Adrenal gland (tissue), 12 donors: Measurements from ENCODE around the gene PRPF8. TPM values are rescaled to one million over a fixed set of nuclear protein-coding genes. Genes with fewer than 3 reads are reported as not detected.

ENCODE experiments used
- DNase-seq, 7 donors: peaks; one replicate each; pipeline ENCODE4 v3.0.0-alpha.2; 2019 to 2020
- H3K27ac ChIP-seq, 5 donors: fragments of 200-600 bp; sonication (generic) in 4 of 5; 1 replicate in 3 of 5; 2 replicates in 2 of 5; pipeline versions ENCODE4 v1.5.1 to v1.8.0; 2016 to 2020; ENCODE audit warnings: mild to moderate bottlenecking in 1 of 5
- H3K27me3 ChIP-seq: fragments of 200-600 bp; 2 replicates; pipeline ENCODE4 v1.8.0; 2021
- H3K36me3 ChIP-seq, 2 donors: fragments of 200-600 bp; replicated peaks in 1 of 2; 1 replicate in 1 of 2; 2 replicates in 1 of 2; pipeline versions ENCODE4 v1.5.1 to v1.8.0; 2018 to 2022
- H3K4me1 ChIP-seq, 2 donors: fragments of 200-600 bp; replicated peaks in 1 of 2; 1 replicate in 1 of 2; 2 replicates in 1 of 2; pipeline versions ENCODE4 v1.5.1 to v1.8.0; 2018 to 2021
- H3K4me3 ChIP-seq, 4 donors: fragments of 200-600 bp; sonication (generic) in 3 of 4; one replicate each; pipeline ENCODE4 v1.5.1; 2016 to 2018
- H3K9me3 ChIP-seq, 3 donors: fragments of 200-600 bp; sonication (generic) in 1 of 3; replicated peaks in 1 of 3; 1 replicate in 2 of 3; 2 replicates in 1 of 3; pipeline versions ENCODE4 v1.5.1 to v1.8.0; 2016 to 2021
- CTCF ChIP-seq, 6 experiments: fragments of 450-650 bp in 4 of 6; fragments of 200-600 bp in 2 of 6; sonication (generic) in 1 of 6; IDR thresholded peaks; 1 replicate in 5 of 6; 2 replicates in 1 of 6; pipeline versions ENCODE4 v1.5.1 to v1.8.0; 2016 to 2021; ENCODE audit warnings: antibody characterized with exemption in 6 of 6, mild to moderate bottlenecking in 2 of 6, moderate library complexity in 1 of 6
- POLR2A ChIP-seq, 2 donors: fragments of 450-650 bp; IDR thresholded peaks; one replicate each; pipeline ENCODE4 v1.6.1; 2017; ENCODE audit warnings: antibody characterized with exemption in 2 of 2, mild to moderate bottlenecking in 2 of 2, moderate library complexity in 1 of 2
- WGBS, 4 donors: extraction: QIAGEN DNeasy Blood & Tissue Kit in 2 of 4; methylation state at CpG; one replicate each; pipeline versions ENCODE4 v1.1.5 to v1.1.7; 2013 to 2017; 5-methylcytosine and 5-hydroxymethylcytosine counted together
- intact Hi-C, 2 donors: fragments of 100-400 bp; cut with DNase I; formaldehyde crosslinking; loops; one replicate each; pipeline versions ENCODE4 v1.14.1 to v1.15.0; 2022 to 2023
- polyA plus RNA-seq, 3 donors: library from polyadenylated mRNA; stranded (reverse); fragments of 200-250 nt in 2 of 3; fragments of 350-450 nt in 1 of 3; fragmentation: Illumina TruSeq in 1 of 3; extraction: RNeasy Lipid Tissue Mini Kit (QIAGEN cat#74804) in 1 of 3; gene quantifications; one replicate each; pipeline ENCODE4 v1.2.3, GENCODE V29; 2013 to 2014
- total RNA-seq, 9 donors: library from RNA; depleted of rRNA in 4 of 9; stranded (reverse); fragments of >200 nt in 4 of 9; fragments of 120-200 nt in 1 of 9; fragmentation: NEBNext Ultra II Directional in 1 of 9; extraction: Animal tissue kit (Norgen Biotek cat#: 25700) in 1 of 9; gene quantifications; one replicate each; pipeline versions ENCODE4 v1.1.0 to v1.2.4, GENCODE V29; 2013 to 2023
- donor health status: healthy with polysubstance abuse.
- donor health status: Bipolar disorder and iron deficiency.
- donor health status: DM: yes; HTN: yes; CAD: no.
- donor health status: DM: no; HTN: no; CAD: no.
- donor health status: DM: no; HTN: no; CAD: no.
- donor health status: DM: yes; HTN: yes; CAD: no.

PRPF8 gene
- total and polyA plus RNA-seq, 12 donors, result 107 to 748 (median 212) TPM

GRCh38 chr17:1716076-1716911 lies 31.6 kb upstream of the PRPF8 start:
- peak; percentile 100 for DNase-seq
- intact Hi-C loops, result no loop called here
- Histone ChIP-seq H3K27me3 (no peaks in the 10 kb centered on the region), H3K4me3 (peak overlapping the region; percentile 86 to 100 (median 95)), H3K27ac (peak overlapping the region; percentile 99 to 100 (median 100)), H3K36me3 (peaks cover 0 to 27% of the 10 kb centered on the region in 2 donors), H3K4me1 (peaks cover 20 to 45% of the 10 kb centered on the region in 2 donors), H3K9me3 (no peaks in the 10 kb centered on the region)
- WGBS, 4 donors, result 0 to 2% (median 0%) methylated on average over 13 to 70 of the region's 70 CpGs
- TF ChIP-seq POLR2A (IDR thresholded peaks at IDR 0.05) (peak; percentile 100), CTCF (IDR thresholded peaks at IDR 0.05) (no peak)

- H3K9me3 ChIP-seq, result no peaks in the 10 kb centered on the region
- H3K4me3 ChIP-seq, result peak overlapping the region; percentile 86 to 100 (median 95)
- H3K4me1 ChIP-seq, result peaks cover 23 to 48% of the 10 kb centered on the region in 2 donors
- TF ChIP-seq CTCF (IDR thresholded peaks at IDR 0.05), result no peak
- H3K36me3 ChIP-seq, result peaks cover 0 to 27% of the 10 kb centered on the region in 2 donors
- no peak for DNase-seq
- peak overlapping the region; percentile 94 to 100 (median 100) for H3K27ac ChIP-seq
- WGBS, 4 donors, result 0 to 1% methylated on average over 22 to 23 of the region's 23 CpGs; no CpG with 5 or more reads in 2 of the 4 donors
- H3K27me3 ChIP-seq, result no peaks in the 10 kb centered on the region
- intact Hi-C loops, result no loop called here
These were observed 31.1 kb upstream of the PRPF8 start for GRCh38 chr17:1715803-1716075.

GRCh38 chr17:1714980-1715802 lies 30.5 kb upstream of the PRPF8 start:
- Histone ChIP-seq H3K27ac (peak overlapping the region; percentile 94 to 100 (median 100)), H3K4me1 (peaks cover 23 to 47% of the 10 kb centered on the region in 2 donors), H3K4me3 (peak overlapping the region; percentile 86 to 100 (median 95)), H3K27me3 (no peaks in the 10 kb centered on the region), H3K36me3 (peaks cover 0 to 27% of the 10 kb centered on the region in 2 donors), H3K9me3 (no peaks in the 10 kb centered on the region)
- intact Hi-C loops, result loop anchor here in 1 of 2 donors (5.0 kb wide), 1 partner anchor 38 kb away; no protein-coding TSS in a partner anchor
- no peak for TF ChIP-seq CTCF (IDR thresholded peaks at IDR 0.05)
- TF ChIP-seq POLR2A (IDR thresholded peaks at IDR 0.05), result peak; percentile 84 to 90
- 0 to 1% (median 0%) methylated on average over 12 to 30 of the region's 32 CpGs for WGBS, 4 donors
- DNase-seq, result peak; percentile 94 to 98 (median 97)

- no peaks in the 10 kb centered on the region for H3K27me3 ChIP-seq
- peaks cover 0 to 27% of the 10 kb centered on the region in 2 donors for H3K36me3 ChIP-seq
- peak; percentile 28 to 64 for TF ChIP-seq POLR2A (IDR thresholded peaks at IDR 0.05)
- no peak for TF ChIP-seq CTCF (IDR thresholded peaks at IDR 0.05)
- peak; percentile 97 to 99 (median 99) for DNase-seq
- H3K9me3 ChIP-seq, result no peaks in the 10 kb centered on the region
- intact Hi-C loops, result loop anchor here in 1 of 2 donors (5.0 kb wide), 1 partner anchor 37 kb away; no protein-coding TSS in a partner anchor
- H3K4me3 ChIP-seq, result peak overlapping the region in 3 of 4 donors; percentile 5 to 100 (median 100)
- peak overlapping the region; percentile 95 to 100 (median 100) for H3K27ac ChIP-seq
- whole genome bisulfite sequencing, 4 donors, result 0 to 5% (median 2%) methylated on average over 3 to 19 of the region's 19 CpGs
- H3K4me1 ChIP-seq, result peaks cover 26 to 47% of the 10 kb centered on the region in 2 donors
These were observed 29.8 kb upstream of the PRPF8 start for GRCh38 chr17:1714427-1714979.
